ENCODE measurements around the gene PNMA8B. TPM values are rescaled to one million over a fixed set of nuclear protein-coding genes. Genes with fewer than 3 reads are reported as not detected.

PNMA8B gene
- total RNA-seq, 1 experiment from 2014 or later, result not detected

DNA sequence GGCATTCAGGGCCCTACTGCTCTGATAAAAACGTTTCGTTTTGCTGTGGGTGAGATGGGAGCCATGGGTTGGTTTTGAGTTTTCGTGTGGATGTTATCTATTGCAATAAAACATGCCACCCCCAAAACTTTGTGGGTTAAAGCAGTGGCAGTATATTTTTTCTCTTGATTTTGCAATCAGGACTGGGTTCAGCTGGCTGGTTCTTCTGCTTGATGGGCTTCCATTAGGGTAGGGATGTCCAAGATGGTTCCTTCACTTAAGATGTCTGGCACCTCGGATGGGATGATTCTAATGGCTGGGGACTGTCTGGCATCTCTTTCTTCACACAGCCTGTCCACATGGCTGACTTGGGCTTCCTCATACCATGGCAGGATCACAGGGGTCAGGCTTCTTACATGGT is 15.6 kb upstream of the PNMA8B start:
- H3K27ac ChIP-seq (ENCODE audit: low read length), result no peak overlapping the region
- TF ChIP-seq, protein P1, sequence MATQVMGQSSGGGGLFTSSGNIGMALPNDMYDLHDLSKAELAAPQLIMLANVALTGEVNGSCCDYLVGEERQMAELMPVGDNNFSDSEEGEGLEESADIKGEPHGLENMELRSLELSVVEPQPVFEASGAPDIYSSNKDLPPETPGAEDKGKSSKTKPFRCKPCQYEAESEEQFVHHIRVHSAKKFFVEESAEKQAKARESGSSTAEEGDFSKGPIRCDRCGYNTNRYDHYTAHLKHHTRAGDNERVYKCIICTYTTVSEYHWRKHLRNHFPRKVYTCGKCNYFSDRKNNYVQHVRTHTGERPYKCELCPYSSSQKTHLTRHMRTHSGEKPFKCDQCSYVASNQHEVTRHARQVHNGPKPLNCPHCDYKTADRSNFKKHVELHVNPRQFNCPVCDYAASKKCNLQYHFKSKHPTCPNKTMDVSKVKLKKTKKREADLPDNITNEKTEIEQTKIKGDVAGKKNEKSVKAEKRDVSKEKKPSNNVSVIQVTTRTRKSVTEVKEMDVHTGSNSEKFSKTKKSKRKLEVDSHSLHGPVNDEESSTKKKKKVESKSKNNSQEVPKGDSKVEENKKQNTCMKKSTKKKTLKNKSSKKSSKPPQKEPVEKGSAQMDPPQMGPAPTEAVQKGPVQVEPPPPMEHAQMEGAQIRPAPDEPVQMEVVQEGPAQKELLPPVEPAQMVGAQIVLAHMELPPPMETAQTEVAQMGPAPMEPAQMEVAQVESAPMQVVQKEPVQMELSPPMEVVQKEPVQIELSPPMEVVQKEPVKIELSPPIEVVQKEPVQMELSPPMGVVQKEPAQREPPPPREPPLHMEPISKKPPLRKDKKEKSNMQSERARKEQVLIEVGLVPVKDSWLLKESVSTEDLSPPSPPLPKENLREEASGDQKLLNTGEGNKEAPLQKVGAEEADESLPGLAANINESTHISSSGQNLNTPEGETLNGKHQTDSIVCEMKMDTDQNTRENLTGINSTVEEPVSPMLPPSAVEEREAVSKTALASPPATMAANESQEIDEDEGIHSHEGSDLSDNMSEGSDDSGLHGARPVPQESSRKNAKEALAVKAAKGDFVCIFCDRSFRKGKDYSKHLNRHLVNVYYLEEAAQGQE (IDR thresholded peaks at IDR 0.05; ENCODE audit: insufficient read depth in 1 of 2, low read depth in 2 of 2, low read length in 1 of 2), result no peak
- TF ChIP-seq POLR2AphosphoS5 (IDR thresholded peaks at IDR 0.05; ENCODE audit: low read depth, low read length) (no peak), SIN3A (IDR thresholded peaks at IDR 0.05; ENCODE audit: borderline replicate concordance, insufficient read depth, low read depth, low read length) (no peak), TCF7L2 (IDR thresholded peaks at IDR 0.05; ENCODE audit: low read depth, low read length) (no peak)
- TF ChIP-seq, protein P2, sequence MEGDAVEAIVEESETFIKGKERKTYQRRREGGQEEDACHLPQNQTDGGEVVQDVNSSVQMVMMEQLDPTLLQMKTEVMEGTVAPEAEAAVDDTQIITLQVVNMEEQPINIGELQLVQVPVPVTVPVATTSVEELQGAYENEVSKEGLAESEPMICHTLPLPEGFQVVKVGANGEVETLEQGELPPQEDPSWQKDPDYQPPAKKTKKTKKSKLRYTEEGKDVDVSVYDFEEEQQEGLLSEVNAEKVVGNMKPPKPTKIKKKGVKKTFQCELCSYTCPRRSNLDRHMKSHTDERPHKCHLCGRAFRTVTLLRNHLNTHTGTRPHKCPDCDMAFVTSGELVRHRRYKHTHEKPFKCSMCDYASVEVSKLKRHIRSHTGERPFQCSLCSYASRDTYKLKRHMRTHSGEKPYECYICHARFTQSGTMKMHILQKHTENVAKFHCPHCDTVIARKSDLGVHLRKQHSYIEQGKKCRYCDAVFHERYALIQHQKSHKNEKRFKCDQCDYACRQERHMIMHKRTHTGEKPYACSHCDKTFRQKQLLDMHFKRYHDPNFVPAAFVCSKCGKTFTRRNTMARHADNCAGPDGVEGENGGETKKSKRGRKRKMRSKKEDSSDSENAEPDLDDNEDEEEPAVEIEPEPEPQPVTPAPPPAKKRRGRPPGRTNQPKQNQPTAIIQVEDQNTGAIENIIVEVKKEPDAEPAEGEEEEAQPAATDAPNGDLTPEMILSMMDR (IDR thresholded peaks at IDR 0.05), result no peak
- no peaks in the 10 kb centered on the region for H3K9me3 ChIP-seq (ENCODE audit: control insufficient read depth, insufficient read depth, low read depth, low read length)
- H3K4me1 ChIP-seq (ENCODE audit: control insufficient read depth, insufficient read depth, low read length), result no peaks in the 10 kb centered on the region; the same call in 1 of the 2 replicates
- CTCF ChIA-PET, result no interaction called here
- H3K27me3 ChIP-seq (ENCODE audit: control insufficient read depth, insufficient read depth, low read length), result no peaks in the 10 kb centered on the region
- in situ Hi-C loops (cut with HindIII; ENCODE audit: low pct_unique_long_range_greater_than_20kb, low sequenced_read_pairs), result no loop called here
- DNase-seq (ENCODE audit: low read depth, low spot score) (no peak), ATAC-seq (no peak)
- POLR2A ChIA-PET, result no interaction called here
- no peaks in the 10 kb centered on the region for H3K36me3 ChIP-seq (ENCODE audit: control insufficient read depth, insufficient read depth, low read length)
- BruUV-seq (replicated peaks), result no TSS peak
- H3K4me3 ChIP-seq (ENCODE audit: low read depth in 2 of 2, low read length in 2 of 2), result no peak overlapping the region
- intact Hi-C loops (cut with micrococcal nuclease; ENCODE audit: unreplicated experiment), result no loop called here

DNA sequence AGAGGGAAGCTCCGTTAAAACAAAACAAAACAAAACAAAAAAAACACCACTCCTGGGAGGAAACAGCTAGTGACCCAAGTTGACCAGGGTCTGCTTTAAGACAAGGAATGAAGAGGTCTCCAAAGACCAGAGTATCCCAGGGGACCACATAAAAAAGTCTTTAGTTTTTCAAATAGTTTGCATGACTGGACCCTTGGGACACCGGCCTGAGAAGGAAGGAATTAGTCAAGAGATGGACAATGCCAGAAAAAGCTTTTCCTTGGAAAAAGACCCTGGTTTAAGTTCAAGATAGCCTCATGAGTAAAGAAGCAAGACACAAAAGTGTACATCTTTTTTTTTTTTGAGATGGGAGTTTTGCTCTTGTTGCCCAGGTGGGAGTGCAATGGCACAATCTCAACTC is 12.5 kb upstream of the PNMA8B start:
- no TSS peak for BruUV-seq (replicated peaks)
- no peaks in the 10 kb centered on the region; the same call in 1 of the 2 replicates for H3K4me1 ChIP-seq (ENCODE audit: control insufficient read depth, insufficient read depth, low read length)
- intact Hi-C loops (cut with micrococcal nuclease; ENCODE audit: unreplicated experiment), result no loop called here
- H3K27me3 ChIP-seq (ENCODE audit: control insufficient read depth, insufficient read depth, low read length), result no peaks in the 10 kb centered on the region
- DNase-seq (ENCODE audit: low read depth, low spot score) (no peak), ATAC-seq (no peak)
- no peaks in the 10 kb centered on the region for H3K9me3 ChIP-seq (ENCODE audit: control insufficient read depth, insufficient read depth, low read depth, low read length)
- no peaks in the 10 kb centered on the region for H3K36me3 ChIP-seq (ENCODE audit: control insufficient read depth, insufficient read depth, low read length)
- CTCF ChIA-PET, result no interaction called here
- TF ChIP-seq, protein P2 (IDR thresholded peaks at IDR 0.05), result no peak
- TF ChIP-seq SIN3A (IDR thresholded peaks at IDR 0.05; ENCODE audit: borderline replicate concordance, insufficient read depth, low read depth, low read length), result no peak
- no peak for TF ChIP-seq TCF7L2 (IDR thresholded peaks at IDR 0.05; ENCODE audit: low read depth, low read length)
- no peak for TF ChIP-seq POLR2AphosphoS5 (IDR thresholded peaks at IDR 0.05; ENCODE audit: low read depth, low read length)
- TF ChIP-seq, protein P1 (IDR thresholded peaks at IDR 0.05; ENCODE audit: insufficient read depth in 1 of 2, low read depth in 2 of 2, low read length in 1 of 2), result no peak
- H3K27ac ChIP-seq (ENCODE audit: low read length), result no peak overlapping the region
- H3K4me3 ChIP-seq (ENCODE audit: low read depth in 2 of 2, low read length in 2 of 2), result no peak overlapping the region
- in situ Hi-C loops (cut with HindIII; ENCODE audit: low pct_unique_long_range_greater_than_20kb, low sequenced_read_pairs), result no loop called here
- POLR2A ChIA-PET, result no interaction called here

Data from Panc1 (cell line).